Right cardiac atrium (tissue), 5 donors: ENCODE data around the gene EML1. TPM values are rescaled to one million over a fixed set of nuclear protein-coding genes. Genes with fewer than 3 reads are reported as not detected.

Experiments used
- ATAC-seq, 2 donors: fragments of 200-7000 bp; cut with Tn5 transposase; one replicate each; pipeline versions ENCODE4 v1.8.0 to v1.9.1; 2020; ENCODE audit warnings: moderate library complexity in 2 of 2, mild to moderate bottlenecking in 1 of 2
- DNase-seq, 3 donors: peaks; one replicate each; pipeline ENCODE4 v3.0.0-alpha.2; 2020
- H3K27ac ChIP-seq: one replicate; pipeline ENCODE4 v1.5.1; 2013; ENCODE audit warnings: mild to moderate bottlenecking, low read length, control low read depth, moderate library complexity
- H3K27me3 ChIP-seq: one replicate; pipeline ENCODE4 v1.6.1; 2013; ENCODE audit not compliant: control insufficient read depth, insufficient read depth
- H3K4me1 ChIP-seq: one replicate; pipeline ENCODE4 v1.6.1; 2013; ENCODE audit warnings: low read length; ENCODE audit not compliant: control insufficient read depth, insufficient read depth
- H3K4me3 ChIP-seq: one replicate; pipeline ENCODE4 v1.5.1; 2013; ENCODE audit warnings: low read length, control low read depth
- H3K9me3 ChIP-seq: one replicate; pipeline ENCODE4 v1.6.1; 2013; ENCODE audit warnings: low read length; ENCODE audit not compliant: control insufficient read depth
- WGBS: extraction: QIAGEN DNeasy Blood & Tissue Kit; methylation state at CpG from one replicate; pipeline ENCODE4 v1.1.7; 2013; 5-methylcytosine and 5-hydroxymethylcytosine counted together
- intact Hi-C, 4 donors: fragments of 100-400 bp; cut with DNase I; formaldehyde crosslinking; loops; one replicate each; pipeline versions ENCODE4 v1.11.0 to v1.14.0; 2022 to 2023
- polyA plus RNA-seq: library from polyadenylated mRNA; stranded (reverse); fragments of 200-250 nt; gene quantifications from one replicate; pipeline ENCODE4 v1.2.3, GENCODE V29; 2013
- total RNA-seq, 4 donors: library from RNA; stranded (reverse); fragmentation: NEBNext Ultra II Directional; extraction: Animal tissue kit (Norgen Biotek cat#: 25700); gene quantifications; one replicate each; pipeline ENCODE4 v1.2.1, GENCODE V29; 2021
- donor health status: healthy with polysubstance abuse.
- donor health status: DM: no; HTN: yes; CAD: no.
- donor health status: DM: no; HTN: no; CAD: no.
- donor health status: DM: no; HTN: yes; CAD: no; lungs with severe emphysema.
- donor health status: DM: yes; HTN: yes; CAD: no.

EML1 gene
- total and polyA plus RNA-seq, 5 donors = 11.2 to 39.1 (median 34.0) TPM

- no peak overlapping the region for H3K4me3 ChIP-seq
- H3K4me1 ChIP-seq = peaks cover 8% of the 10 kb centered on the region
- DNase-seq (no peak), ATAC-seq (no peak)
- H3K9me3 ChIP-seq = no peaks in the 10 kb centered on the region
- no peaks in the 10 kb centered on the region for H3K27me3 ChIP-seq
- 91% methylated on average over 10 of the region's 10 CpGs for WGBS
- intact Hi-C loops = no loop called here
- H3K27ac ChIP-seq = no peak overlapping the region
These were observed 24.1 kb downstream of the EML1 start for GRCh38 chr14:99817331-99817730.

GRCh38 chr14:99818503-99819036 is 25.4 kb downstream of the EML1 start:
- H3K27ac ChIP-seq = no peak overlapping the region
- H3K4me1 ChIP-seq = peaks cover 10% of the 10 kb centered on the region
- WGBS = 91% methylated on average over 11 of the region's 11 CpGs
- no peaks in the 10 kb centered on the region for H3K27me3 ChIP-seq
- no peak overlapping the region for H3K4me3 ChIP-seq
- intact Hi-C loops = no loop called here
- DNase-seq (no peak), ATAC-seq (no peak)
- no peaks in the 10 kb centered on the region for H3K9me3 ChIP-seq

- Histone ChIP-seq H3K4me1 (peaks cover 10% of the 10 kb centered on the region), H3K27me3 (no peaks in the 10 kb centered on the region), H3K4me3 (no peak overlapping the region), H3K27ac (no peak overlapping the region), H3K9me3 (no peaks in the 10 kb centered on the region)
- peak in 1 of 2 donors; percentile 42 for ATAC-seq
- WGBS = 62% methylated on average over 15 of the region's 15 CpGs
- no peak for DNase-seq
- intact Hi-C loops = no loop called here
These were observed 26.3 kb downstream of the EML1 start for GRCh38 chr14:99819514-99819913.

GRCh38 chr14:99820702-99821331 is 27.6 kb downstream of the EML1 start:
- 94% methylated on average over 10 of the region's 10 CpGs for WGBS
- Histone ChIP-seq H3K27ac (no peak overlapping the region), H3K9me3 (no peaks in the 10 kb centered on the region), H3K4me1 (peaks cover 10% of the 10 kb centered on the region), H3K27me3 (no peaks in the 10 kb centered on the region), H3K4me3 (no peak overlapping the region)
- ATAC-seq (no peak), DNase-seq (no peak)
- intact Hi-C loops = no loop called here

GRCh38 chr14:99821519-99822508 is 28.6 kb downstream of the EML1 start:
- H3K27me3 ChIP-seq = no peaks in the 10 kb centered on the region
- no peak overlapping the region for H3K4me3 ChIP-seq
- ATAC-seq = no peak
- peaks cover 7% of the 10 kb centered on the region for H3K4me1 ChIP-seq
- 66% methylated on average over 8 of the region's 8 CpGs for WGBS
- intact Hi-C loops = no loop called here
- DNase-seq = no peak
- H3K9me3 ChIP-seq = no peaks in the 10 kb centered on the region
- H3K27ac ChIP-seq = no peak overlapping the region

DNA sequence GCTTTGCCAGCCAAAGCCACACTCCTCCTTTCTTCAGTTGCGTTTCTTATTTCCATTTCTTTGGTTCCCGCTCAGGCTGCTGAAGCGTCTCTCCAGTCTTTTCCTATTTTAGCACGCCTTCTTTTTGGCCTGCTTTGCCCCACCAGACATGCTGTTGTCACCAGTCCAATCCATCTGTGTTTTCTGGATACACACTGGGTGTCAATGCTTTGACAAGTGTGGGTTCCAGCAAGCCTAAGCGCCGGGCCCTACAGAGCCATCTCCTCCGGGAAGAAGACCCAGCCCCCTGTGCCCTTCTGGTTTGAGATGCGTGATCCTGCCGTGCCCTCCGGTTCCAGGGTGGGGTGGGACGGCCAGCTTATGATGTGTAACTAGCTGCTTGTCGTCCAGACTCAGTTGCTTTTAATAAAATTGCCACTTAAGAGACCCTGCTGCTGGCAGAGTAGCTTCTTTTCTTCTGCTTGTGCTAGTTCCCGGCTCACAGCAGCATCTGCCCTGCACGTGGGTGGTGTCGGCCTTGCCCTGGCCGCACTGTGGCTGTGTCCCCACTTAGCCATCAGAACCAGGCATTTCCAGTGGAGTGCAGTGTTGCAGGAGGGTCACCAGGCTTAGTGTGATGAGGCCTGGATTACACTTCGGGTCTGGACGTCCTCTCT is 29.7 kb downstream of the EML1 start:
- intact Hi-C loops = no loop called here
- Histone ChIP-seq H3K9me3 (no peaks in the 10 kb centered on the region), H3K4me1 (peaks cover 7% of the 10 kb centered on the region), H3K4me3 (no peak overlapping the region), H3K27me3 (no peaks in the 10 kb centered on the region), H3K27ac (no peak overlapping the region)
- DNase-seq (no peak), ATAC-seq (peak in 1 of 2 donors; percentile 42)
- WGBS = 68% methylated on average over 18 of the region's 18 CpGs

DNA sequence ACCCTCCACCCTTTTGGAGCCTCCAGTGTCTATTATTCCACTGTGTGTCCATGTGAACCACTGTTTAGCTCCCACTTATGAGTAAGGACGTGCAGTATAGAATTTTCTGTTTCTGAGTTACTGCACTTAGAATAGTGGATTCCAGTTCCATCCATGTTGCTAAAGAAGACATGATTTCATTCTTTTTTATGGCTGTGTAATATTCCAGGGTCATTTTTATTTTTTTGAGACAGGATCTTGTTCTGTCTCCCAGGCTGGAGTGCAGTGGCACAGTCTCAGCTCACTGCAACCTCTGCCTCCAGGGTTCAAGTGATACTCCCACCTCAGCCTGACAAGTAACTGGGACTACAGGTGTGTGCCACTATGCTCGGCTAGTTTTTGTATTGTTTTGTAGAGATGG is 31.6 kb downstream of the EML1 start:
- Histone ChIP-seq H3K4me3 (no peak overlapping the region), H3K27me3 (no peaks in the 10 kb centered on the region), H3K27ac (no peak overlapping the region), H3K4me1 (peaks cover 7% of the 10 kb centered on the region), H3K9me3 (no peaks in the 10 kb centered on the region)
- no peak for ATAC-seq
- DNase-seq = no peak
- WGBS = 97% methylated on average over 2 of the region's 2 CpGs
- intact Hi-C loops = no loop called here

GRCh38 chr14:99829450-99829849 is 36.2 kb downstream of the EML1 start:
- H3K4me1 ChIP-seq = no peaks in the 10 kb centered on the region
- H3K4me3 ChIP-seq = no peak overlapping the region
- WGBS = 92% methylated on average over 2 of the region's 2 CpGs
- no peaks in the 10 kb centered on the region for H3K9me3 ChIP-seq
- DNase-seq = no peak
- intact Hi-C loops = no loop called here
- no peak overlapping the region for H3K27ac ChIP-seq
- no peaks in the 10 kb centered on the region for H3K27me3 ChIP-seq
- no peak for ATAC-seq

GRCh38 chr14:99831303-99831702 is 38.1 kb downstream of the EML1 start:
- no peak for DNase-seq
- Histone ChIP-seq H3K9me3 (no peaks in the 10 kb centered on the region), H3K27ac (no peak overlapping the region), H3K4me3 (no peak overlapping the region), H3K27me3 (no peaks in the 10 kb centered on the region), H3K4me1 (no peaks in the 10 kb centered on the region)
- ATAC-seq = no peak
- intact Hi-C loops = no loop called here
- 85% methylated on average over 5 of the region's 5 CpGs for WGBS

GRCh38 chr14:99831903-99832685 is 38.9 kb downstream of the EML1 start:
- intact Hi-C loops = no loop called here
- Histone ChIP-seq H3K4me1 (no peaks in the 10 kb centered on the region), H3K27ac (no peak overlapping the region), H3K27me3 (no peaks in the 10 kb centered on the region), H3K9me3 (no peaks in the 10 kb centered on the region), H3K4me3 (no peak overlapping the region)
- DNase-seq = no peak
- WGBS = 92% methylated on average over 8 of the region's 8 CpGs
- no peak for ATAC-seq
